GM12801 (cell line): ENCODE measurements around the gene ANKH.

Source experiments
- TF ChIP-seq, protein P1 (sequence below): IDR thresholded peaks from one replicate; pipeline ENCODE4 v1.5.1; 2011; ENCODE audit warnings: control low read depth; ENCODE audit not compliant: insufficient read length; ENCODE audit errors: extremely low read depth

The ANKH gene

GRCh38 chr5:14871214-14872069, at the start of gene ANKH:
TSS of gene ANKH (minus strand) at chr5:14871778. CDS start at chr5:14871447, 331 bp downstream.
- TF ChIP-seq, protein P1, sequence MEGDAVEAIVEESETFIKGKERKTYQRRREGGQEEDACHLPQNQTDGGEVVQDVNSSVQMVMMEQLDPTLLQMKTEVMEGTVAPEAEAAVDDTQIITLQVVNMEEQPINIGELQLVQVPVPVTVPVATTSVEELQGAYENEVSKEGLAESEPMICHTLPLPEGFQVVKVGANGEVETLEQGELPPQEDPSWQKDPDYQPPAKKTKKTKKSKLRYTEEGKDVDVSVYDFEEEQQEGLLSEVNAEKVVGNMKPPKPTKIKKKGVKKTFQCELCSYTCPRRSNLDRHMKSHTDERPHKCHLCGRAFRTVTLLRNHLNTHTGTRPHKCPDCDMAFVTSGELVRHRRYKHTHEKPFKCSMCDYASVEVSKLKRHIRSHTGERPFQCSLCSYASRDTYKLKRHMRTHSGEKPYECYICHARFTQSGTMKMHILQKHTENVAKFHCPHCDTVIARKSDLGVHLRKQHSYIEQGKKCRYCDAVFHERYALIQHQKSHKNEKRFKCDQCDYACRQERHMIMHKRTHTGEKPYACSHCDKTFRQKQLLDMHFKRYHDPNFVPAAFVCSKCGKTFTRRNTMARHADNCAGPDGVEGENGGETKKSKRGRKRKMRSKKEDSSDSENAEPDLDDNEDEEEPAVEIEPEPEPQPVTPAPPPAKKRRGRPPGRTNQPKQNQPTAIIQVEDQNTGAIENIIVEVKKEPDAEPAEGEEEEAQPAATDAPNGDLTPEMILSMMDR: no peak

- TF ChIP-seq, protein P1: no peak
Measured at GRCh38 chr5:14920121-14920520, 48.5 kb upstream of the ANKH start.

DNA sequence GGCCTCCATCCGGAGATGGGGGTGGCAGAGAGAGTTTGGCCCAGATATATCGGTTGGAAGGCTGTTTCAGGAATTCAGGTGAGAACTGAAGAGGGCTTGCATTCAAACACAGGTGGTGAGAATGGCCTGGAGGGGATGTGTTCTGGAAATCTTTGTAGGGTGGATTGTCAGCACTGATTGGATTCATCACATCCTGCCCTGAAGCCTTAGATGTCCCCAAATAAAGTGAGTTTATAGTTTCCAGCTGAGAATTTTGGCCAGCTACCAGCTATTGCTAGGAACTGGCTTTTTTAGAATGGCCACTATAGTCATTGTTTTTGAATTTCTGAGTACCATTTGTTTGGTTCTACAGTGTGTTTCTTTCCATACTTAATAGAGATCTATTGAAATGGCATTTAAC, 46.1 kb upstream of the ANKH start:
- TF ChIP-seq, protein P1: no peak

GRCh38 chr5:14915291-14915952, 43.8 kb upstream of the ANKH start:
- TF ChIP-seq, protein P1: no peak

- TF ChIP-seq, protein P1: no peak
Measured at GRCh38 chr5:14914623-14915260, 43.2 kb upstream of the ANKH start.

DNA sequence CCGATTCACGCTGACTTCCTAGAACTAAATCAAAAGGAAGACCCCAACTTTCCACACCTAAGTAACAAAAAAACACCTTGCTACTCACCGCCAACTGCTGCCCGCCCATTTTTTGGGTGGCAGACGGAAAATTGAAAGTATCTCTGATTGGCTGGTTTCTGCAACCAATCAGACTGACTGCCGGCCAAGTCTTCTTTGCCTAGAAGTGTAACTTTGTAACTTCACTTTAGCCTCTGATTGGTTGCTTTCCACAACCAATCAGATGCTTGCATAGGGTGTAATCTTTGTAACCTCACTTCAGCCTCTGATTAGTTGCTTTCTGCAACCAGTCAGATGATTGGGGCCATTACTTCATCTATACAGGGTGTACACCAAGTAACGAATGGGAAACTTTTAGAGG, 42.6 kb upstream of the ANKH start:
- TF ChIP-seq, protein P1: no peak

GRCh38 chr5:14913096-14913495, 41.5 kb upstream of the ANKH start:
- TF ChIP-seq, protein P1: no peak
